ENCODE data around the gene SLFN12.
"Not testable (repeated sequence)": the region's sequence is repeated elsewhere in the genome, so short reads cannot be mapped to it uniquely, and the experiment has no call there.

The SLFN12 gene

GRCh38 chr17:35406568-35406967 lies 25.7 kb downstream of the SLFN12 start:
- no peak for DNase-seq

GRCh38 chr17:35404360-35404759 lies 27.9 kb downstream of the SLFN12 start:
- no peak for DNase-seq

DNA sequence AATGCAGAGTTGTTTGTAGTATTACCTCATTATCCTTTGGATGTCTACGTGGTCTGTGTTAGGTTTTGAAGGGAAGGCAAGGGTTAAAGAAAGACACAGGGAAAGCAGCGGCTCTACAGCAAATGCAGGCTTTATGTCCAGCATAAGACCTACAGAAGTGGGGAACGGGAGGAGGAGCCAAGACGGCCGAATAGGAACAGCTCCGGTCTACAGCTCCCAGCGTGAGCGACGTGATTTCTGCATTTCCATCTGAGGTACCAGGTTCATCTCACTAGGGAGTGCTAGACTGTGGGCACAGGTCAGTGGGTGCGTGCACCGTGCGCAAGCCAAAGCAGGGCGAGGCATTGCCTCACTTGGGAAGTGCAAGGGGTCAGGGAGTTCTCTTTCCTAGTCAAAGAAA lies 38.5 kb downstream of the SLFN12 start:
- DNase-seq = not testable (repeated sequence)

DNA sequence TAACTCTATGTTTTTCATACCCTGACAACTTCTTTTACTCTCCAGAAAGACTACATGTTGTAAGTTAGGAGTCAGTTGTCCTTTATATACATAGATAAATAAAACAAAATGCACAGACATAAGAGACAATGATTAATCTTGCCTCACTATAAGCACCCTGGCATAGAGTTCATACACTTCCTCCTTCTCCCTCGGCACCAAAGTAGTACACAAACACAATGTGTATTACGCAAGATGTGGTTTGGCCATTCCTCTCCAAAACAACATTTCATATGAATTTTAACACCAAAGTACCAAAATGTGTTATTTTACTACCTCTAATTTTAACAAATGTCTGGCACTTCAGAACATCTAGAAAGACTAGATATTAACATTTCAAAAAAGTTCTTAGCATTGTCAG lies 41.6 kb downstream of the SLFN12 start:
- no peak for DNase-seq

GRCh38 chr17:35390156-35390555 lies 42.1 kb downstream of the SLFN12 start:
- DNase-seq = no peak

- DNase-seq = no peak
These were observed 44.8 kb downstream of the SLFN12 start for GRCh38 chr17:35387496-35387895.

- no peak for DNase-seq
These were observed 54.6 kb downstream of the SLFN12 start for GRCh38 chr17:35377706-35378105.

DNA sequence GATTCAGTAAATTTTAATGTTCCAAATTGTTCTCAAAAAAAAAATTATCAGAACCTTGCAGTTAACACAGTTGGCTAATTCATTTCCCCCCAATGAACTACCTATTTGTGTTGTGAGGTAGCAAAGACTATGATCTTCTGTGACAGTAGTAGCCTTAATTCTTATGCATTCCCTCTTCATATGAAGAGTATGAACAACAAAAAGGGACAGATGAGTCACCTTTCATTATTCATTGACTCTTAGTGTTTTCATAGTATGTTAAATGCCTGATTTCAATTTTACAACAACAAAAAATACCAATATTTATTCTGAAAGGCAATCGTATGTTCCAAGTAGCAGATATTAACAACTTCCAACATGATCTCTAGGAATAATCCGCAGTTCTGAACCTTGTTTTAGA lies 55.2 kb downstream of the SLFN12 start:
- DNase-seq = no peak

- DNase-seq = no peak
These were observed 56.1 kb downstream of the SLFN12 start for GRCh38 chr17:35376245-35376644.

DNA sequence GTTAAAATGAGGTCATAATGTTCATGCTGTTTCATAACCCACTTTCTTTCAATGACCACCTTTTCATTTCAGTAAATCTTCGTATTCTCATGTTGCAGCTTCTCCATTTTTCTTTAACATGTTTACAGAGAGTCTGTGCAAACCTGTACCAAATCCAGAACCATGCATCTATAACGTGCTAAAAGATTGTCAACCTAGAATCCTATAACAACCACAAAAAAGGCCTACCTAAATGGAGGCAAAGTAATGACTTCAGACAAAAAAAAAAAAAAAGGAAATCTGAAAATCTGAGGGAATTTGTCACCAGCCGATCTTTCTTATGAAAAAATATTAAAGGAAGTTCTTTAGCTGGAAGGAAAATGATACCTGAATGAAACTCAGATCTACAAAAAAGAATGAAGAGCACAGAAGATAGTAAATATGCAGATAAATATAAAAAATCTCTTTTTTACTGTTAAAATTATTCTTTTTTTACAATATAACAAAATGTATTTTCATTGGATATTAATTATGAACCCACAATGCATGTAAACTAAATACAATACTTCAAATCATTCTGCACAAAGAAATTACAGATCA lies 57.4 kb downstream of the SLFN12 start:
- DNase-seq = no peak

GRCh38 chr17:35373984-35374765 lies 58.1 kb downstream of the SLFN12 start:
- no peak for DNase-seq

DNA sequence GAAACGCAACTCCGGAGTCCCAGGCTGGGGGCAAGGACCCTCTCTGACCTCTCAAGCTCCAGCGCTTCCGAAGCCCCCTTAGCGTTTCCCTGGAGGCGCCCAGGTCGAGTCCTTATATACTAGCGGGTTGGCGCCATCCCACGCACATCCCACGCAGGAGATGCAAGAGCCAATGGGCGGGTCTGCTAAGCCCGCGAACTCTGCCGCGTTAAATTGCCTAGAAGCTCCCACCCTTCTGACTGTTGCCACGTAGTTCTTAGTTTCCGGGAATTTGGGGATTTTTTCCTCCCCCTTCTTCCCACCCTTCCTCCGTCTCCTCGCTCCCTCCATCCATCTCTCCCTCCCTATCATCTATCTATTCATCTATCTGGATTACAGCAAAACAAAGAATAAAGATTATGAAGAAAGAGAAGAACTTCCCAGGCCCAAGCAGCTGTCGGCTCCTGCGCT lies 58.7 kb downstream of the SLFN12 start, which contains the start of gene SLFN11:
Gene SLFN11, minus strand, starts transcription at position 88 of the 450 bp plus-strand sequence. CDS start 9,814 bp downstream, outside the sequence.
- DNase-seq = peak; percentile 1

DNA sequence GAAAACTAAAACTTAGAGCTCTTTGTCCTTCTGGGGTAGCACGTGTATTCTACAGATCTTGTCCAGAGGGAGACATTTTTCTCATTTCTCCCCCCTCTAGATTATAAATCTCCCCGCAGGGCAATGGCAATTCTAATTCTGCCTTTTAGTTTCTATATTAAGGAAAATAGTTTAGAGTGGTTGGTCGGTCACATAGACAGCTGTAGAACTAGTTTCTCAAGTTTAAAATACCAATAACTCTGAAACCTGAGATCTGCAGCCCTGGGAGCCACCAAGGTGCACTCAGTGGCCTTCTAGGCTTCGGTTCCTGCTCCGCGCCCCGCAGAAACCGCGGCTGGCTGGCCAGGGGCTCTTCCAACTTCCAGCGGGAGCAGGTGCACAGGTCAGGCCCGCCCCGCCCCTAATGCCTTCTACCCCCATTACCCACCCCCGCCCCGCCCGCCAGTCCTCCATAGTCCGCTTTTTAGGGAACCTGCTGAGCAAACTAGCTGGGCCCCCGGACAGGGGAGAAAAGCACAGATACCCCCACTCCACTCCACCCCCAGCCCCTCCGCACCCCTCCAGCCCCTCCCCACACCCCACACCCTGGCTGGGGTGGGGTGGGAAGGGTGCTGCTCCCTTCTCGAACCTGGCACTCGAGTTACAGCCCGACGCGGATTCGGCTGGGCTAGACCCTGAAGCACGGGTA lies 59.3 kb downstream of the SLFN12 start:
- DNase-seq = no peak

- DNase-seq = no peak
These were observed 60.4 kb downstream of the SLFN12 start for GRCh38 chr17:35371934-35372333.

DNA sequence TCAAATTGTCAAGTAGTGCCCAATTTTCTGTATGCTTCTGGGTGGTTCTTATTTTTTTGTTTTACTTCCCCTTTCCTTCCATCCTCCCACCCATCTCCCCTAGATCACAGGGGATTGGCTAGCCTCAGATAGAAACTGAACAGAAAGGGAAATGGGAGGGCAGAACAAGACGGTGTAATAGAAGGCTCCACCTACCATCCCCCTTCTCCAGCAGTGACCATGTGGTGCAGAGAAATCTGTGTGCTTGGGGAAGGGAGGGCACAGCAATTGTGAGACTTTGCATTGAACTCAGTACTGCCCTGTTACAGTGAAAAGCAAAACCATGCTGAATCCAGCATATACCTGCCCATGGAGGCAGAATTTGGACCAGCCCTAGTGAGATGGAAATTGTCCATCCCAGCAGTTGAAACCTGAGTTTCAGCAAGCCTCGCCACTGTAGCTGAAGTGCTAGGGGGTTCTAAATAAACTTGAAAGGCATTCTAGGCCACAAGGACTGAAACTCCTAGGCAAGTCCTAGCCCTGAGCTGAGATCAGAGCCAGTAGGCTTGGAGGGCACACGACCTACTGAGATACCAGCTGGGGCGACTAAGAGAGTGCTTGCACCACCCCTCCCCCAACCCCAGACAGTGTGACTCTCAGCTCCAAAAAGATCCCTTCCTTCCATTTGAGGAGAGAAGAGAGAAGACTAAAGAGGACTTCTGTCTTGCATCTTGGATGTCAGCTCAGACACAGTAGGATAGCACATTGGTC lies 64.0 kb downstream of the SLFN12 start:
- no peak for DNase-seq

- DNase-seq = no peak
These were observed 71.3 kb downstream of the SLFN12 start for GRCh38 chr17:35361027-35361426.
